ENCODE results near the gene CDH7.

Gene CDH7

GRCh38 chr18:65750389-65751154 lies at the start of gene CDH7:
Gene CDH7 (plus strand): TSS chr18:65751012. CDS start chr18:65762843, 11,831 bp downstream.
- peak; percentile 16 for DNase-seq

- no peak for DNase-seq
Observed at GRCh38 chr18:65704046-65704445, 46.8 kb upstream of the CDH7 start.

- DNase-seq, result no peak
Observed at GRCh38 chr18:65706646-65707045, 44.2 kb upstream of the CDH7 start.

- DNase-seq, result no peak
Observed at GRCh38 chr18:65711493-65711892, 39.3 kb upstream of the CDH7 start.

- DNase-seq, result no peak
Observed at GRCh38 chr18:65721619-65722018, 29.2 kb upstream of the CDH7 start.

GRCh38 chr18:65725251-65726050 lies 25.4 kb upstream of the CDH7 start:
- no peak for DNase-seq

- no peak for DNase-seq
Observed at GRCh38 chr18:65735155-65735554, 15.7 kb upstream of the CDH7 start.

GRCh38 chr18:65737471-65737955 lies 13.3 kb upstream of the CDH7 start:
- DNase-seq, result no peak

GRCh38 chr18:65746936-65747335 lies 3.9 kb upstream of the CDH7 start:
- DNase-seq, result no peak

GRCh38 chr18:65748321-65748720 lies 2.5 kb upstream of the CDH7 start:
- no peak for DNase-seq

GRCh38 chr18:65749841-65750240 lies 971 bp upstream of the CDH7 start:
- DNase-seq, result no peak

GRCh38 chr18:65751155-65752085 lies 608 bp downstream of the CDH7 start:
- no peak for DNase-seq

GRCh38 chr18:65752625-65753325 lies 2.0 kb downstream of the CDH7 start:
- DNase-seq, result no peak

- DNase-seq, result no peak
Observed at GRCh38 chr18:65753520-65753919, 2.7 kb downstream of the CDH7 start.

- DNase-seq, result no peak
Observed at GRCh38 chr18:65754121-65754520, 3.3 kb downstream of the CDH7 start.

- no peak for DNase-seq
Observed at GRCh38 chr18:65755616-65756015, 4.8 kb downstream of the CDH7 start.

- DNase-seq, result no peak
Observed at GRCh38 chr18:65760457-65760856, 9.6 kb downstream of the CDH7 start.

GRCh38 chr18:65761636-65762295 lies 11.0 kb downstream of the CDH7 start:
- no peak for DNase-seq

GRCh38 chr18:65762556-65762955 lies 11.7 kb downstream of the CDH7 start:
- no peak for DNase-seq

- DNase-seq, result no peak
Observed at GRCh38 chr18:65767406-65767805, 16.6 kb downstream of the CDH7 start.

GRCh38 chr18:65768120-65768778 lies 17.4 kb downstream of the CDH7 start:
- peak; percentile 16 for DNase-seq
